ENCODE results near the gene LAMTOR3.

The LAMTOR3 gene

GRCh38 chr4:99894161-99894997 lies at the start of gene LAMTOR3:
LAMTOR3 (minus strand) TSS chr4:99894427; CDS start chr4:99893963, 464 bp downstream.
- Histone ChIP-seq H3K27ac (peak within 1 kb of the TSS; percentile 58), H3K36me3 (ENCODE audit: insufficient read depth, low read length) (peaks cover 6% of the 10 kb centered on the region; the same call in 1 of the 2 replicates), H3K9ac (ENCODE audit: insufficient read length) (peak within 1 kb of the TSS; percentile 91), H3K9me3 (ENCODE audit: low read depth, low read length) (no peaks in the 10 kb centered on the region), H3K4me3 (peak within 1 kb of the TSS; percentile 95)
- TF ChIP-seq EZH2 (IDR thresholded peaks at IDR 0.05) (no peak), POLR2AphosphoS5 (IDR thresholded peaks at IDR 0.05; ENCODE audit: borderline replicate concordance, low read depth, low read length) (peak; percentile 80), FOXP2 (optimal IDR thresholded peaks at IDR 0.05; ENCODE audit: control extremely low read depth, extremely low read length, insufficient read depth) (no peak)
- DNase-seq (ENCODE audit: low read depth, low spot score) = peak; percentile 20

- Histone ChIP-seq H3K9me3 (ENCODE audit: low read depth, low read length) (peaks cover 18% of the 10 kb centered on the region; the same call in 1 of the 2 replicates), H3K4me3 (no peak overlapping the region), H3K27ac (peak overlapping the region; percentile 34; the same call in 1 of the 2 replicates), H3K36me3 (ENCODE audit: insufficient read depth, low read length) (peaks cover 47% of the 10 kb centered on the region), H3K9ac (ENCODE audit: insufficient read length) (no peak overlapping the region)
- no peak for TF ChIP-seq EZH2 (IDR thresholded peaks at IDR 0.05)
- no peak for TF ChIP-seq FOXP2 (optimal IDR thresholded peaks at IDR 0.05; ENCODE audit: control extremely low read depth, extremely low read length, insufficient read depth)
- no peak for TF ChIP-seq POLR2AphosphoS5 (IDR thresholded peaks at IDR 0.05; ENCODE audit: borderline replicate concordance, low read depth, low read length)
- no peak for DNase-seq (ENCODE audit: low read depth, low spot score)
These were observed 44.1 kb upstream of the LAMTOR3 start for GRCh38 chr4:99938243-99938753.

- Histone ChIP-seq H3K27ac (no peak overlapping the region), H3K4me3 (no peak overlapping the region), H3K9ac (ENCODE audit: insufficient read length) (no peak overlapping the region), H3K9me3 (ENCODE audit: low read depth, low read length) (peaks cover 18% of the 10 kb centered on the region; the same call in 1 of the 2 replicates), H3K36me3 (ENCODE audit: insufficient read depth, low read length) (peaks cover 57% of the 10 kb centered on the region)
- DNase-seq (ENCODE audit: low read depth, low spot score) = no peak
- no peak for TF ChIP-seq POLR2AphosphoS5 (IDR thresholded peaks at IDR 0.05; ENCODE audit: borderline replicate concordance, low read depth, low read length)
- TF ChIP-seq EZH2 (IDR thresholded peaks at IDR 0.05) = no peak
- TF ChIP-seq FOXP2 (optimal IDR thresholded peaks at IDR 0.05; ENCODE audit: control extremely low read depth, extremely low read length, insufficient read depth) = no peak
These were observed 40.7 kb upstream of the LAMTOR3 start for GRCh38 chr4:99934891-99935290.

GRCh38 chr4:99927566-99927965 lies 33.3 kb upstream of the LAMTOR3 start:
- no peak for DNase-seq (ENCODE audit: low read depth, low spot score)
- H3K36me3 ChIP-seq (ENCODE audit: insufficient read depth, low read length) = peaks cover 47% of the 10 kb centered on the region
- no peaks in the 10 kb centered on the region for H3K9me3 ChIP-seq (ENCODE audit: low read depth, low read length)
- H3K27ac ChIP-seq = no peak overlapping the region
- H3K4me3 ChIP-seq = no peak overlapping the region
- TF ChIP-seq FOXP2 (optimal IDR thresholded peaks at IDR 0.05; ENCODE audit: control extremely low read depth, extremely low read length, insufficient read depth) (no peak), EZH2 (IDR thresholded peaks at IDR 0.05) (no peak), POLR2AphosphoS5 (IDR thresholded peaks at IDR 0.05; ENCODE audit: borderline replicate concordance, low read depth, low read length) (no peak)
- no peak overlapping the region for H3K9ac ChIP-seq (ENCODE audit: insufficient read length)

- TF ChIP-seq POLR2AphosphoS5 (IDR thresholded peaks at IDR 0.05; ENCODE audit: borderline replicate concordance, low read depth, low read length) = no peak
- TF ChIP-seq FOXP2 (optimal IDR thresholded peaks at IDR 0.05; ENCODE audit: control extremely low read depth, extremely low read length, insufficient read depth) = no peak
- no peak for TF ChIP-seq EZH2 (IDR thresholded peaks at IDR 0.05)
- Histone ChIP-seq H3K9ac (ENCODE audit: insufficient read length) (no peak overlapping the region), H3K36me3 (ENCODE audit: insufficient read depth, low read length) (peaks cover 56% of the 10 kb centered on the region), H3K27ac (no peak overlapping the region), H3K9me3 (ENCODE audit: low read depth, low read length) (no peaks in the 10 kb centered on the region), H3K4me3 (no peak overlapping the region)
- no peak for DNase-seq (ENCODE audit: low read depth, low spot score)
These were observed 26.9 kb upstream of the LAMTOR3 start for GRCh38 chr4:99921174-99921573.

GRCh38 chr4:99918656-99919055 lies 24.4 kb upstream of the LAMTOR3 start:
- TF ChIP-seq POLR2AphosphoS5 (IDR thresholded peaks at IDR 0.05; ENCODE audit: borderline replicate concordance, low read depth, low read length) = no peak
- no peak for TF ChIP-seq EZH2 (IDR thresholded peaks at IDR 0.05)
- TF ChIP-seq FOXP2 (optimal IDR thresholded peaks at IDR 0.05; ENCODE audit: control extremely low read depth, extremely low read length, insufficient read depth) = no peak
- no peaks in the 10 kb centered on the region for H3K9me3 ChIP-seq (ENCODE audit: low read depth, low read length)
- H3K36me3 ChIP-seq (ENCODE audit: insufficient read depth, low read length) = peaks cover 51% of the 10 kb centered on the region
- H3K27ac ChIP-seq = no peak overlapping the region
- no peak for DNase-seq (ENCODE audit: low read depth, low spot score)
- no peak overlapping the region for H3K4me3 ChIP-seq
- H3K9ac ChIP-seq (ENCODE audit: insufficient read length) = no peak overlapping the region

GRCh38 chr4:99917575-99917974 lies 23.3 kb upstream of the LAMTOR3 start:
- Histone ChIP-seq H3K9me3 (ENCODE audit: low read depth, low read length) (no peaks in the 10 kb centered on the region), H3K36me3 (ENCODE audit: insufficient read depth, low read length) (peaks cover 45% of the 10 kb centered on the region), H3K4me3 (no peak overlapping the region), H3K9ac (ENCODE audit: insufficient read length) (no peak overlapping the region), H3K27ac (no peak overlapping the region)
- TF ChIP-seq EZH2 (IDR thresholded peaks at IDR 0.05) = no peak
- TF ChIP-seq POLR2AphosphoS5 (IDR thresholded peaks at IDR 0.05; ENCODE audit: borderline replicate concordance, low read depth, low read length) = no peak
- TF ChIP-seq FOXP2 (optimal IDR thresholded peaks at IDR 0.05; ENCODE audit: control extremely low read depth, extremely low read length, insufficient read depth) = no peak
- DNase-seq (ENCODE audit: low read depth, low spot score) = no peak

GRCh38 chr4:99915449-99915848 lies 21.2 kb upstream of the LAMTOR3 start:
- Histone ChIP-seq H3K9me3 (ENCODE audit: low read depth, low read length) (no peaks in the 10 kb centered on the region), H3K9ac (ENCODE audit: insufficient read length) (no peak overlapping the region), H3K27ac (no peak overlapping the region), H3K36me3 (ENCODE audit: insufficient read depth, low read length) (peaks cover 33% of the 10 kb centered on the region), H3K4me3 (no peak overlapping the region)
- TF ChIP-seq FOXP2 (optimal IDR thresholded peaks at IDR 0.05; ENCODE audit: control extremely low read depth, extremely low read length, insufficient read depth) (no peak), EZH2 (IDR thresholded peaks at IDR 0.05) (no peak), POLR2AphosphoS5 (IDR thresholded peaks at IDR 0.05; ENCODE audit: borderline replicate concordance, low read depth, low read length) (no peak)
- no peak for DNase-seq (ENCODE audit: low read depth, low spot score)

All from SK-N-MC (cell line).